Measurements from ENCODE around the gene CHGA. TPM values are rescaled to one million over a fixed set of nuclear protein-coding genes. Genes with fewer than 3 reads are reported as not detected.

CHGA gene
- not detected in 2 replicates for total RNA-seq

DNA sequence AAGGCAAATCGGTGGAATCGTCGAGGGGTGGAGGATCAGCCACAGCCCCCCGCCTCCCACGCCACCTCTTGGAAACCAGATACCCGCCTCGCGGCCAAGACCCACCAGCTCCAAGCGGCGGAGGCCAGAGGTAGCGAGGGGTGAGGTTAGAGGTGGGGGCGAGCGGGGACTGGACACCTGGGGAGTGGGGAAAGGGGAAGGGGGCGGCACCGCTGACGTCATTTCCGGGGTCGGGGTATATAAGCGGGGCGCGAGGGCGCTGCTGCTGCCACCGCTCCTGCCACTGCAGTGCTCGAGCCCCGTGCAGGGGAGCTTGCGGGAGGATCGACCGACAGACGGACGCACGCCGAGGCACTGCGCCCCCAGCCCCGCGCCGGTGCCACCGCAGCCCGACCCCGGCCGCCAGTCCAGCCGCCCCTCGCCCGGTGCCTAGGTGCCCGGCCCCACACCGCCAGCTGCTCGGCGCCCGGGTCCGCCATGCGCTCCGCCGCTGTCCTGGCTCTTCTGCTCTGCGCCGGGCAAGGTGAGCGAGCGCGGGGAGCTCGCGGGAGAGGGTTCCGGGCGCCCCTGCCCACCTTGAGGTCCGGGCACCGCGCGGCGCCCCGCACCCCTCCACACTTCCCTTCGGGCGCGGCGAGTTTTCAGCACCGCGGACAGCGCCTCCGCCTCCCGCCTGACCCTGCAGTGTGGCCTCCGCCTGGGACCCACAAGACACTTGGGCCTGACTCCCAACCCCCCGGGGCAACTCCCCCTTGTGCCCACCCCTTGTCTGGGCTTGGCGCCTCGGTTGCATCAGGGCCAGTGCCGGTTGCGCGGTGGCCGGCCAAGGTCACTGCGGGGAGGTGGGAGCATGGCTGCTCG lies at the start of gene CHGA:
Gene CHGA (plus strand): TSS at position 268 of the 861 bp plus-strand sequence. CDS start 210 bp downstream, at position 478.

Other genes starting within 250 kb of the CHGA start
- gene LGMN, start 174.5 kb upstream of the CHGA start, total RNA-seq, result 77.6 and 104 TPM in 2 replicates
- 42.3 and 47.5 TPM in 2 replicates for gene GOLGA5, start 128.8 kb upstream of the CHGA start, total RNA-seq
- 23.3 and 31.7 TPM in 2 replicates for gene ITPK1, start 192.8 kb downstream of the CHGA start, total RNA-seq

All from smooth muscle cell of the pulmonary artery (primary cell).